NCI-H1048 (cell line): Measurements from ENCODE around the gene RAI14.

Experiments
- DNase-seq: peaks from one replicate; lab custom pipeline; 2025; lab: John Stamatoyannopoulos, UW

The RAI14 gene

DNA sequence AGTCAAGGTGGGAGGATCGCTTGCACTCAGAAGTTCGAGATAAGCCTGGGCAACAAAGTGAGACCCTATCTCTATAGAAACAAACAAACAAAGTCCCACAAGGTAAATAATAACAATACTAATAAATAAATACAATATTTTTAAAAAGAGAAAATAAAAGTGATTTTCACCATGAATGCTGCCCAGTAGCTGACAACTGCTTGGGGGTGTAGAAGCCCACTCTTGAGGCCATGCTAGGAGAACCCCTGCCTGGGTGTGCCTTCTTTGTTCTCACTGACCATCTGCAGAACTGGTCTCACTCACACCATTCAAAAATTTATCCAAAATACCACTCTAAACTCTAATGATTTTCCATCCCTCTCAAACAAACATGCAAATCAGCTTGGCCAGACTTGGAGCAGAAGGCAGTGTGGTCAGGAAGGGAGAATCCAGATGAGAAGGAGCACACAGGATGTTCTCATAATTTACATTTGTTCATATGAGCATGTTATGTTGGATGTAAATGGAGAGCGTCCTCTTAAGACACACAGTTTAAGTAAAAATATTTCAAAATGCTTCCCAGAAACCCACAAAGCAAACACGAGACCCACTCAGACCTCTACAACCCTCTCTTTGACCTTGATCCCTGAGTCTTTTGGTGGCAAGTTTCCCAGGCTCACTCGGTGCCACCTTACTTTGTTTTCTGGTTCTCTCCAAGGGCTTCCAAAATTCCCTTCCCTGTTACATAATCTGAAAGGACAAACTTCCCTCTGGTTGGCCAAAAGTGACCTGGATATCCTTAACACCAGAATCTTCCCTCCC is 7.9 kb upstream of the RAI14 start:
- DNase-seq, result no peak

DNA sequence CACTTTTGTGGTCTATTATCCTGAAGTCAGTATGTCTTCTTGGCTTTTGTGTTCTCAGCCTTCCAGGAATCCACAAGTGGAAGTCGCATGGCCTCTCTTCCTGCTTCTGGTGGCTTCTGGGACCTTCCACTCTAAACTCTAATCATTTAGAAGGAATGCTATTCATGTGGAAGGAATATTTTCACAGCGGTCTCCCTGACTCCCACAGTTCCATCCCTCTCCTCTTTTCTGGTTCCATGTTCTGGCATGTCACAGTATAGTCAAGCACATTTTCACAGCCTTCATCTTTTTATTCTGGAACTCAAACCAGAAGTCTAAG is 7.3 kb upstream of the RAI14 start:
- DNase-seq, result no peak

- DNase-seq, result no peak
These were observed 4.3 kb upstream of the RAI14 start for GRCh38 chr5:34651791-34652190.

- no peak for DNase-seq
These were observed 3.7 kb upstream of the RAI14 start for GRCh38 chr5:34652466-34652865.

GRCh38 chr5:34652914-34653313 is 3.2 kb upstream of the RAI14 start:
- DNase-seq, result no peak

GRCh38 chr5:34653708-34654107 is 2.4 kb upstream of the RAI14 start:
- no peak for DNase-seq

DNA sequence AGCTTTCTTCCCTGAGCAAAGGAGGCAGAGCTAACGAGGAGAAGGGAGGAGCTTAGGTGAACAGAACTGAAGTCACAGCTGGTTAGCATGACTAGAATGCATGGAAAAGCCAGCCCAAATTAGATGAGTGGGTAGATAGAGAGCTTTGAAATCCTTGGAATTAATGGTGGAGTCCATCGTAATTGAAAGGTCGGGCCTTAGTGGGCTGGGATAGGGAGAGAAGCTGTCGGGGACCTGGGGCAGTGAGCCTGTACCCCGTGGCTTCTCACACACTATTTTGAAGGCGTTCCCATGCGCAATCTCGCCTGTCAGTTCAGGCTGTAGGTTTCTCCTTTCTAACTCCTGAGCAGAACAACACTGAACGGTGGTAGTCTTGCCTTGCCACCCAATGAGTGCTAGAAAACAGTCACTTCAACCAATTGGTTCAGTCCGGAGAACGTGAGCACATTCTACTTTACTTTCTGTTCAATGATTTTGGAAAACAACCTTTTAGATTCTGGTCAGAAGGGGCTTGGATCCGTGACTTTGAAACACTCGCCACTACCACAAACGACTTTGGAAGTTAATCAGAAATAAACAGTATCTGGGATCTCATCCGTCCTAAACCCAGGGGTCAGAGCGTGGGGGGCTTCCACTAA is 655 bp upstream of the RAI14 start:
- DNase-seq, result no peak

GRCh38 chr5:34656700-34657273 is 659 bp downstream of the RAI14 start:
- no peak for DNase-seq

- DNase-seq, result no peak
These were observed 1.3 kb downstream of the RAI14 start for GRCh38 chr5:34657274-34657921.

DNA sequence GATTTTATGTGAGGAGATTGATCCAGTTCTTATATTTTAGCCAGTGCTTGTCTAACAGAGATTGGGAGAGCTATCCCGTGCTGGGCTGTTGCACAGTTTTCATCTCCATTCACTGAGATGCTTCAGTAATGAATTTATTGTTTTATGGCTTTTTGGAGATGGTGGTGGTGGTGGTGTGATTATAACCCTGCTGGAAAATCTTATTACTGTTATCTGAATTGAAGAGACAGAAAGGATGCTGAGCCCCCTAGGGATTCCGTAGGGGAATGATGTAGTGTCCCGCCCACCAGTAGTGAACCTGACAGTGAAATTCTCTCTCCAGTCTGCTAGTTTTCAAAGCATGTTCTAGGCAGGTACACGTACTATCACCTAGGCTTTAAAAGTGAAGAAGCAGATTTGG is 1.9 kb downstream of the RAI14 start:
- no peak for DNase-seq

- DNase-seq, result no peak
These were observed 3.0 kb downstream of the RAI14 start for GRCh38 chr5:34659168-34659567.

GRCh38 chr5:34660444-34660843 is 4.3 kb downstream of the RAI14 start:
- no peak for DNase-seq

DNA sequence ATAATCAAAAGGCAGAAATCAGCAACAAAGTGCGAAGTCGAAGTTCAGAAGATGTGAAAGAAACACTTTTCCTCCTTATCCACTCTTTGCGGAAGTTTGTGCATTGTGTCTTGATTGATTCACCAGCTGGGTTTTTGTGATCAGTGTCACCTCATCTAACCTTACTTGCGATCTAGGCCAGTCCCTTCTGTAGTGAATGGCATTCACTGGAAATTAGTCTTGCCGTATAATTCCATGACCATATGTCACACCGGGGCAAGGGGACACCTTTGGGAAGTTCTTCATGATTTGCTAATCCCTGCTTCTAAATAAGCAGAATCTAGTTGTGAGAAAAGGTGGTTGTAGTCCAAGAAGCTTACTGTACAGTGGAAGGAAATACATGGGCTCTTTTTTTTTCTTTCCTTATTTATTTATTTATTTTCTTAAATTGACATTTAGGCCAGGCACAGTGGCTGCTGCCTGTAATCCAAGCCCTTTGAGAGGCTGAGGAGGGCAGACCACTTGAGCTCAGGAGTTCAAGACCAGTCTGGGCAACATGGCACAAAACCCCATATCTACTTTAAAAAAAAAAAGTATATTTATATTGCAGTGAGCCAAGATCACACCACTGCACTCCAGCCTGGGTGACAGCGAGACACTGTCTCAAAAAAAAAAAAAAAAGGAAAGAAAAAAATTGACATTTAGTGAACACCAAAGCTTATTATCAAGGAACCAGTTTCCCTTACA is 7.8 kb downstream of the RAI14 start:
- no peak for DNase-seq

- DNase-seq, result no peak
These were observed 10.4 kb downstream of the RAI14 start for GRCh38 chr5:34666392-34667080.

- DNase-seq, result no peak
These were observed 11.6 kb downstream of the RAI14 start for GRCh38 chr5:34667705-34668104.

- DNase-seq, result no peak
These were observed 13.9 kb downstream of the RAI14 start for GRCh38 chr5:34669931-34670516.

GRCh38 chr5:34672196-34672595 is 16.1 kb downstream of the RAI14 start:
- no peak for DNase-seq

DNA sequence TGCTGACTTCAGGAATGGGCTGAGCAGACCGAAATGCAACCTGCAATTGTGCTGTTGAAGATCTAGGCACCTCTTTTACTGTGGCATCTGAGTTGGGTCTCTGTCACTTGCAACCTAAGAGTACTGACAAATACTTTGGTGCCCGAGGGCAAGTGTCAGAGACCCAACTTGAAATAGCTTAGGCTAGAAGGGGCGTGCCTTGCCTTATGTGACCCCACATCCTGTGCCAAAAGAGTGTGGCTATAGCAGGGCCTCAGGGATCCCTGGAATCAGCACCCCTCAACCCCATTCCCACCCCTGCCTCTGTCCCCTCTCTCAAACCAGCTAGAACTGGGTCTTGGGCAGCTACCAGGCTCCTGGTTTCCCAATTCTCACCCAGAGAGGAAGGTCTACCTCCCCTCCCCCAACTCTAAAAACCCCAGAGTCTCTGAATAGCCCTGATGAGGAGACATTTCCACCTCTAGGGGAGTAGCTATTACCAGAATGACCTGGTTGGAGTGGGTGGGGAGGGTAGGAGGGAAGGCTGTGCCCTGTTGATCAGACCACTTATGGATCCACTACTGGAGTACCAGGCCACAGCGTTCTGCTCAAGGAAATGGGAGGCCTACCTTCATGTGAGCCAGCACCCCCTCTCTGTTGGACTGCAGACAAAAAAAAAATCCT is 17.5 kb downstream of the RAI14 start:
- no peak for DNase-seq

DNA sequence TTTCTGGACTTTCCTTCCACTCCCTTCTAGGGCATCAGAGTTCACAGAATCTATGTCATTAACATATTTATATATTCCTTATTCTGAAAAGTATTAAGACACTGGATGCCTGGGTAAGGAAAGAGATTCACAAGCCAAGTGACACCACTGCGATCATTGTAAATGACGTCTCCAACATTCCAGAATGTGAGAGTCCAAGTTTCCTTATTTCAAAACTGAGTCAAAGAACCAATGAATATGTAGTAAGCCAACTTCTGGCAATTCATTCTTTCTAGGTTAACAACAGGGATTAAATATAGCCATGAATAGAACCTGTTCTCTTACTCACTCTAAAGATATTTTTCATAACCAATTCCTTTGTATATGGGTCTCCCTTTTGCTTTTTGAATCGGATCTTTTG is 18.1 kb downstream of the RAI14 start:
- DNase-seq, result no peak

- DNase-seq, result no peak
These were observed 19.7 kb downstream of the RAI14 start for GRCh38 chr5:34675857-34676256.

GRCh38 chr5:34676416-34676815 is 20.3 kb downstream of the RAI14 start:
- no peak for DNase-seq
